CD4-positive, alpha-beta memory T cell (primary cell): ENCODE results near the gene TAOK2. TPM values are rescaled to one million over a fixed set of nuclear protein-coding genes. Genes with fewer than 3 reads are reported as not detected.

Source experiments
- CTCF ChIA-PET: fragments of 350-600 bp; sonication (Branson Sonifier 250); formaldehyde crosslinking; loops from one replicate; lab custom pipeline; 2021; ENCODE audit warnings: inconsistent platforms; ENCODE audit not compliant: partially characterized antibody; lab: Charles Lee
- POLR2A ChIA-PET: fragments of 350-600 bp; sonication (Branson Sonifier 250); formaldehyde crosslinking; loops from one replicate; lab custom pipeline; 2021; ENCODE audit not compliant: partially characterized antibody; lab: Charles Lee
- DNase-seq, 5 donors: peaks; one replicate each; pipeline versions ENCODE4 v3.0.0 to v3.0.0-alpha.2; 2020 to 2022; ENCODE audit warnings: mixed read lengths in 1 of 5
- H3K27ac ChIP-seq: one replicate; pipeline ENCODE4 v1.7.0; 2013; ENCODE audit warnings: low read depth, low read length
- H3K27me3 ChIP-seq: 2 replicates; pipeline ENCODE4 v1.7.0; 2013; ENCODE audit warnings: mild to moderate bottlenecking, low read length, moderate library complexity; ENCODE audit not compliant: insufficient read depth
- H3K36me3 ChIP-seq: 2 replicates; pipeline ENCODE4 v1.7.0; 2013; ENCODE audit warnings: mild to moderate bottlenecking, low read length, moderate library complexity; ENCODE audit not compliant: insufficient read depth
- H3K4me1 ChIP-seq: 2 replicates; pipeline ENCODE4 v1.7.0; 2013; ENCODE audit warnings: mild to moderate bottlenecking, low read length, moderate library complexity; ENCODE audit not compliant: insufficient read depth
- H3K4me3 ChIP-seq, 2 donors: one replicate each; pipeline ENCODE4 v1.7.0; 2013; ENCODE audit warnings: low read length in 2 of 2, mild to moderate bottlenecking in 1 of 2
- H3K9me3 ChIP-seq, 2 donors: one replicate each; pipeline ENCODE4 v1.7.0; 2013; ENCODE audit warnings: low read length in 2 of 2, control low read depth in 1 of 2; ENCODE audit not compliant: control insufficient read depth in 1 of 2
- H3K27ac Mint-ChIP-seq, 7 donors: one replicate each; pipeline ENCODE4 v1.8.0; 2020 to 2021; ENCODE audit warnings: mixed read lengths in 7 of 7, mild to moderate bottlenecking in 6 of 7, inconsistent platforms in 3 of 7, moderate library complexity in 3 of 7
- H3K27me3 Mint-ChIP-seq, 2 donors: one replicate each; pipeline ENCODE4 v1.8.0; 2020 to 2021; ENCODE audit warnings: mixed read lengths in 2 of 2
- H3K36me3 Mint-ChIP-seq, 2 donors: one replicate each; pipeline ENCODE4 v1.8.0; 2020 to 2021; ENCODE audit warnings: mixed read lengths in 2 of 2, inconsistent platforms in 1 of 2, mild to moderate bottlenecking in 1 of 2
- H3K4me1 Mint-ChIP-seq, 4 donors: one replicate each; pipeline ENCODE4 v1.8.0; 2020 to 2021; ENCODE audit warnings: mixed read lengths in 4 of 4, mild to moderate bottlenecking in 1 of 4
- H3K4me3 Mint-ChIP-seq, 8 donors: one replicate each; pipeline ENCODE4 v1.8.0; 2020 to 2021; ENCODE audit warnings: mixed read lengths in 8 of 8, mild to moderate bottlenecking in 7 of 8, moderate library complexity in 6 of 8, inconsistent platforms in 3 of 8
- H3K9me3 Mint-ChIP-seq, 8 donors: one replicate each; pipeline ENCODE4 v1.8.0; 2020 to 2021; ENCODE audit warnings: mixed read lengths in 8 of 8, mild to moderate bottlenecking in 5 of 8, inconsistent platforms in 3 of 8, moderate library complexity in 1 of 8
- intact Hi-C: fragments of 100-400 bp; cut with micrococcal nuclease; formaldehyde crosslinking; loops from one replicate; pipeline ENCODE4 v1.15.1; 2023
- polyA plus RNA-seq, 2 donors: library from polyadenylated mRNA; unstranded; fragments of 300-500 nt; fragmentation: Illumina TruSeq; gene quantifications; one replicate each; pipeline ENCODE4 v1.2.3, GENCODE V29; 2021
- total RNA-seq, 2 experiments: library from RNA; stranded (reverse); gene quantifications; one replicate each; pipeline ENCODE4 v1.2.3, GENCODE V29; 2021

The TAOK2 gene
- total and polyA plus RNA-seq, 4 experiments from 2014 or later: 1.7 to 56.0 (median 31.0) TPM

DNA sequence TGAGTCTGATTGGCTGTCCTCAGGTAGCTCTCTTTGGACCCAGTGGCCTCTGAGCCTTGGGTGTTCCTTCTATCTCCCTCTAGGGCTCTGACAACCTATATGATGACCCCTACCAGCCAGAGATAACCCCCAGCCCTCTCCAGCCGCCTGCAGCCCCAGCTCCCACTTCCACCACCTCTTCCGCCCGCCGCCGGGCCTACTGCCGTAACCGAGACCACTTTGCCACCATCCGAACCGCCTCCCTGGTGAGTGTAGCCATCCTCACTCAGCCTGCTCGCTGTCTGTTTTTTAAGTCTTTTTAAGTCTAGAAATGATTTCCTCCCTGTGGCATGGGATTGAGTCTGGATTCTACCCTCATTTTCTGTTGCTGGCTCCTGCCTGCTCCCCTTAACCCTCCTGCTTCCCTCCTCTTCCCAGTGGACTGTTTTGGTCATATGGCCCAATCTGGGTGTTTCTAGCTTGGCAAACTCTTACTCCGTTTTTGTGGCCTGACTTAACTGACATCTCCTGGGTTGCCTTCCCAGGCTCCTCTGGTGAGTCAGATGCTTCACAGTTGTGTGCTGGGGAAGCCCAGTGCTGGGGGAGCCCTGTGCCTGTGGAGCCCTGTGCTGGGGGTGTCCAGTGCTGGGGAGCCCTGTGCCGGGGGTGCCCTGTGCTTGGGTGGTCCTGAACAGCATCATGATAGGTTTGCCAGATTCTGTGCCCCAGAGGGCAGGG, 9.9 kb downstream of the TAOK2 start:
- Histone ChIP-seq H3K27ac (no peak overlapping the region), H3K36me3 (peaks cover 89% of the 10 kb centered on the region), H3K27me3 (no peaks in the 10 kb centered on the region), H3K4me1 (no peaks in the 10 kb centered on the region), H3K4me3 (no peak overlapping the region), H3K9me3 (no peaks in the 10 kb centered on the region)
- CTCF ChIA-PET: interaction anchor here (1.7 kb wide), 1 partner anchor 11 kb away, joined by 4 read pairs; no protein-coding TSS in a partner anchor
- intact Hi-C loops: no loop called here
- H3K9me3 Mint-ChIP-seq: no peaks in the 10 kb centered on the region
- no peaks in the 10 kb centered on the region for H3K27me3 Mint-ChIP-seq
- no peak overlapping the region for H3K4me3 Mint-ChIP-seq
- H3K36me3 Mint-ChIP-seq: peaks cover 53 to 83% of the 10 kb centered on the region in 2 donors
- no peak for DNase-seq
- POLR2A ChIA-PET: no interaction called here
- H3K4me1 Mint-ChIP-seq: no peaks in the 10 kb centered on the region
- peak overlapping the region in 2 of 7 donors; percentile 23 to 70 for H3K27ac Mint-ChIP-seq

DNA sequence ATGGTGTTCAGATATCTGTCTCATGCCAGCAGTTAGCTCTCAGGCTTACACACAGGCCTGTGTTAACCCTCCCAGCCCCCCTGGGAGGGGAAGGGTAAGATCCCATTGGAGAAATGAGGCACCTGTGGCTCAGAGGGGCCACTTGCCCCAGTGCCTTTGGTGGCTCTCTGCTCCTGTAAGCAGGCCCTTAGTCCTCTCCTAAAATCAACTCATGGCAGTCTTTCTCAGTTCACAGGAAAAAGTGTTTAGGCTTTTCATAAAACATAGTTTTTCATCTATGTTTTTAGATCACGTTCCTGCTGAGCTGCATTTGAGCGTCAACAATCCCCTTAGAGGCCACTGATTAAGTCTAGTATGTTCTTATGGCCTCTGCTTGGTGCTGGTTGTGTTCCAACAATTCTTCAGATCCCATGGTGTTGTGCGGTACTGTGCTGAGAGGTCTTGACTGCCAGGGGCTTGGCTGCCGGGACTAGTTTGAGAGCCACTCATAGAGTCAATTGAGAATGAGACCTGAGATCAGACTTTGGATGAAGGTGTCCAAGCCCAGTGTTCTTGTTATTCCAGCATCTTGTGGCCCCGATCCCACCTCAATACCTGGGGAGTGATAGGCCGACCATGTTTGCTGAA, 10.6 kb downstream of the TAOK2 start:
- H3K9me3 ChIP-seq: no peaks in the 10 kb centered on the region
- Mint-ChIP-seq H3K36me3 (peaks cover 54 to 81% of the 10 kb centered on the region in 2 donors), H3K27me3 (no peaks in the 10 kb centered on the region), H3K4me1 (peaks cover 0 to 2% (median 0%) of the 10 kb centered on the region in 4 donors), H3K4me3 (no peak overlapping the region), H3K9me3 (no peaks in the 10 kb centered on the region), H3K27ac (no peak overlapping the region)
- no peaks in the 10 kb centered on the region for H3K4me1 ChIP-seq
- no peak overlapping the region for H3K4me3 ChIP-seq
- POLR2A ChIA-PET: no interaction called here
- H3K27me3 ChIP-seq: no peaks in the 10 kb centered on the region
- no peak for DNase-seq
- intact Hi-C loops: no loop called here
- H3K27ac ChIP-seq: no peak overlapping the region
- CTCF ChIA-PET: interaction anchor here (1.7 kb wide), 1 partner anchor 11 kb away, joined by 4 read pairs; no protein-coding TSS in a partner anchor
- H3K36me3 ChIP-seq: peaks cover 82% of the 10 kb centered on the region

DNA sequence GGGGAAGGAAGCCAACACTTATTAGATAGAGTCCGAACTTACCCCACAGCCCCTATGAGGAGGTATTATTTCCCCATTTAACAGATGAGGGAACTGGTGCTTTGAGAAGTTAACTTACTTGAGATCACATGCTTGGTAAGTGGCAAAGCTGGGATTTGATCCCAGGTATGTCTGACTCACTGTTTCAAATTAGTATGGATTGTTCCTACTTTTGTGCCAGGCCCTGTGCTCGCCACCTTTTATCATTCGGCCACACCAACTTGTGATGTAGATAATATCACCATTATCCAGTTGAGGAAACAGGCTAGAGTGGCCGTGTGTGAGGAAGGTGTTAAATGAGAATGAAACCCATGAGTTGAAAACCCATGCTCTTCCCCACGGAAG, 11.1 kb downstream of the TAOK2 start:
- Histone ChIP-seq H3K4me1 (no peaks in the 10 kb centered on the region), H3K27ac (no peak overlapping the region), H3K4me3 (no peak overlapping the region), H3K27me3 (no peaks in the 10 kb centered on the region), H3K9me3 (no peaks in the 10 kb centered on the region), H3K36me3 (peaks cover 81% of the 10 kb centered on the region)
- ChIA-PET POLR2A (no interaction called here), CTCF (interaction anchor here (1.7 kb wide), 1 partner anchor 12 kb away, joined by 4 read pairs; no protein-coding TSS in a partner anchor)
- Mint-ChIP-seq H3K4me3 (no peak overlapping the region), H3K27ac (no peak overlapping the region), H3K36me3 (peaks cover 55 to 81% of the 10 kb centered on the region in 2 donors), H3K9me3 (no peaks in the 10 kb centered on the region), H3K27me3 (no peaks in the 10 kb centered on the region), H3K4me1 (peaks cover 0 to 2% (median 0%) of the 10 kb centered on the region in 4 donors)
- intact Hi-C loops: no loop called here
- no peak for DNase-seq

DNA sequence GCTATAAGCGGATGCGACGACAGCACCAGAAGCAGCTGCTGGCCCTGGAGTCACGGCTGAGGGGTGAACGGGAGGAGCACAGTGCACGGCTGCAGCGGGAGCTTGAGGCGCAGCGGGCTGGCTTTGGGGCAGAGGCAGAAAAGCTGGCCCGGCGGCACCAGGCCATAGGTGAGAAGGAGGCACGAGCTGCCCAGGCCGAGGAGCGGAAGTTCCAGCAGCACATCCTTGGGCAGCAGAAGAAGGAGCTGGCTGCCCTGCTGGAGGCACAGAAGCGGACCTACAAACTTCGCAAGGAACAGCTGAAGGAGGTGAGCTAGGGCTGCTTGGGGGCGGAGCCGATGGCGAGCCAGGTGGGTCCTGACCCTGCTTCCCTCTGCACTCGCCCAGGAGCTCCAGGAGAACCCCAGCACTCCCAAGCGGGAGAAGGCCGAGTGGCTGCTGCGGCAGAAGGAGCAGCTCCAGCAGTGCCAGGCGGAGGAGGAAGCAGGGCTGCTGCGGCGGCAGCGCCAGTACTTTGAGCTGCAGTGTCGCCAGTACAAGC, 11.7 kb downstream of the TAOK2 start:
- H3K4me3 ChIP-seq: no peak overlapping the region
- intact Hi-C loops: no loop called here
- Mint-ChIP-seq H3K36me3 (peaks cover 56 to 80% of the 10 kb centered on the region in 2 donors), H3K4me1 (peaks cover 0 to 2% (median 0%) of the 10 kb centered on the region in 4 donors), H3K4me3 (no peak overlapping the region), H3K9me3 (no peaks in the 10 kb centered on the region), H3K27ac (no peak overlapping the region), H3K27me3 (no peaks in the 10 kb centered on the region)
- DNase-seq: no peak
- no peaks in the 10 kb centered on the region for H3K9me3 ChIP-seq
- ChIA-PET POLR2A (no interaction called here), CTCF (interaction anchor here (1.1 kb wide), 1 partner anchor 8 kb away, joined by 3 read pairs; no protein-coding TSS in a partner anchor)
- H3K27me3 ChIP-seq: no peaks in the 10 kb centered on the region
- H3K4me1 ChIP-seq: no peaks in the 10 kb centered on the region
- peaks cover 76% of the 10 kb centered on the region for H3K36me3 ChIP-seq
- H3K27ac ChIP-seq: no peak overlapping the region

DNA sequence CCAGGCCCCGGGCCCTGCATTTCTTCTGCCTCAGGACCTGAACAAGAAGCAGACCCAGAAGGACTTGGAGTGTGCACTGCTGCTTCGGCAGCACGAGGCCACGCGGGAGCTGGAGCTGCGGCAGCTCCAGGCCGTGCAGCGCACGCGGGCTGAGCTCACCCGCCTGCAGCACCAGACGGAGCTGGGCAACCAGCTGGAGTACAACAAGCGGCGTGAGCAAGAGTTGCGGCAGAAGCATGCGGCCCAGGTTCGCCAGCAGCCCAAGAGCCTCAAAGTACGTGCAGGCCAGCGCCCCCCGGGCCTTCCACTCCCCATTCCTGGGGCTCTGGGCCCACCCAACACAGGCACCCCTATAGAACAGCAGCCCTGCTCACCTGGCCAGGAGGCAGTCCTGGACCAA, 12.6 kb downstream of the TAOK2 start:
- peaks cover 54 to 76% of the 10 kb centered on the region in 2 donors for H3K36me3 Mint-ChIP-seq
- H3K4me1 ChIP-seq: no peaks in the 10 kb centered on the region
- peaks cover 0 to 2% (median 0%) of the 10 kb centered on the region in 4 donors for H3K4me1 Mint-ChIP-seq
- H3K4me3 ChIP-seq: no peak overlapping the region
- no peak overlapping the region for H3K27ac Mint-ChIP-seq
- no peaks in the 10 kb centered on the region for H3K9me3 ChIP-seq
- CTCF ChIA-PET: interaction anchor here (1.1 kb wide), 1 partner anchor 7 kb away, joined by 3 read pairs; no protein-coding TSS in a partner anchor
- intact Hi-C loops: no loop called here
- no peak overlapping the region for H3K27ac ChIP-seq
- H3K9me3 Mint-ChIP-seq: no peaks in the 10 kb centered on the region
- H3K36me3 ChIP-seq: peaks cover 67% of the 10 kb centered on the region
- H3K27me3 ChIP-seq: no peaks in the 10 kb centered on the region
- no peak overlapping the region for H3K4me3 Mint-ChIP-seq
- DNase-seq: no peak
- POLR2A ChIA-PET: no interaction called here
- H3K27me3 Mint-ChIP-seq: no peaks in the 10 kb centered on the region

DNA sequence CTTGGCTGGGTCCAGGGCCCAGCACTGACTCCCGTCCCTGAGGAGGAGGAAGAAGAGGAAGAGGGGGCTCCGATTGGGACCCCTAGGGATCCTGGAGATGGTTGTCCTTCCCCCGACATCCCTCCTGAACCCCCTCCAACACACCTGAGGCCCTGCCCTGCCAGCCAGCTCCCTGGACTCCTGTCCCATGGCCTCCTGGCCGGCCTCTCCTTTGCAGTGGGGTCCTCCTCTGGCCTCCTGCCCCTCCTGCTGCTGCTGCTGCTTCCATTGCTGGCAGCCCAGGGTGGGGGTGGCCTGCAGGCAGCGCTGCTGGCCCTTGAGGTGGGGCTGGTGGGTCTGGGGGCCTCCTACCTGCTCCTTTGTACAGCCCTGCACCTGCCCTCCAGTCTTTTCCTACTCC, 13.3 kb downstream of the TAOK2 start:
- Histone ChIP-seq H3K36me3 (peaks cover 60% of the 10 kb centered on the region), H3K27me3 (no peaks in the 10 kb centered on the region), H3K27ac (no peak overlapping the region), H3K9me3 (no peaks in the 10 kb centered on the region), H3K4me3 (no peak overlapping the region), H3K4me1 (no peaks in the 10 kb centered on the region)
- Mint-ChIP-seq H3K27ac (peak overlapping the region in 1 of 7 donors; percentile 62), H3K9me3 (no peaks in the 10 kb centered on the region), H3K36me3 (peaks cover 52 to 75% of the 10 kb centered on the region in 2 donors), H3K4me3 (peak overlapping the region in 1 of 8 donors; percentile 55), H3K27me3 (no peaks in the 10 kb centered on the region), H3K4me1 (peaks cover 0 to 2% (median 0%) of the 10 kb centered on the region in 4 donors)
- CTCF ChIA-PET: interaction anchor here (0.9 kb wide), 1 partner anchor 163 kb away, joined by 3 read pairs; no protein-coding TSS in a partner anchor
- no peak for DNase-seq
- intact Hi-C loops: no loop called here
- POLR2A ChIA-PET: no interaction called here
